T follicular helper cell (primary cell): Measurements from ENCODE around the gene CACNA1I.

Experiments
- DNase-seq: peaks from one replicate; pipeline ENCODE4 v3.0.0-alpha.2; 2020; ENCODE audit warnings: low read depth

The CACNA1I gene

DNA sequence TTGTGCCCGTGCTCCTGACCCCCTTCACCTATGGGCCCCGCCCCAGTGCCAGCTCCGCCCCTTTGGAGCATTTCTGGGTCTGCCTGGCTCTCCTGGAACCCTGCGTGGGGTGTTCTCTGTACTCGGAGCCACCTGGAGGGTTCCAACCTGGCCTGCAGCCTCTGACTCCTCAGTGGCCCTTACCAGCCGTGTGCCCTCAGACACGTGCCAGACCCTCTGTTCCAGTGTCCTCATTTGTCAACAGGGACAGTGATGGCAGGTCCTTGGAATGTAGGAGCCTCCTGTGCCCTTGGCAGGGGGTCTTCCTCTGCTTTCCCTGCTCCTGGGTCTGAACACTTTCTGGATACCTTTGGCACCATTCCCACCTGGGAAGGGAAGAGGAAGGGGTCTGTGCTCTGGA is 96.4 kb downstream of the CACNA1I start:
- no peak for DNase-seq

DNA sequence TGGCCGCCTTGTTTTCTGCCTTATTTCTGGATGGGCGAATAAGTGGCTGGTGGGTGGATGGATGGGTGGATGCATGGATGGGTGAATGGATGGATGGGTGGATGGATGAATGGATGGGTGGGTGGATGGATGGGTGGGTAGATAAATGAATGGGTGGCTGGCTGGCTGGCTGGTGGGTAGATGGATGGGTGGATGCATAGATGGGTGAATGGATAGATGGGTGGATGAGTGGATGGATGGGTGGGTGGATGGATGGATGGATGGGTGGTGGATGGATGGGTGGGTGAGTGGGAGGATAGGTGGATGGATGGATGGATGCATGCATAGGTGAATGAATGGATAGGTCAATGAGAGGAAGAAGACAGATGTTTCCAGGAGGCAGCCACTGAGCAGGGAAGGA is 98.9 kb downstream of the CACNA1I start:
- DNase-seq, result no peak

DNA sequence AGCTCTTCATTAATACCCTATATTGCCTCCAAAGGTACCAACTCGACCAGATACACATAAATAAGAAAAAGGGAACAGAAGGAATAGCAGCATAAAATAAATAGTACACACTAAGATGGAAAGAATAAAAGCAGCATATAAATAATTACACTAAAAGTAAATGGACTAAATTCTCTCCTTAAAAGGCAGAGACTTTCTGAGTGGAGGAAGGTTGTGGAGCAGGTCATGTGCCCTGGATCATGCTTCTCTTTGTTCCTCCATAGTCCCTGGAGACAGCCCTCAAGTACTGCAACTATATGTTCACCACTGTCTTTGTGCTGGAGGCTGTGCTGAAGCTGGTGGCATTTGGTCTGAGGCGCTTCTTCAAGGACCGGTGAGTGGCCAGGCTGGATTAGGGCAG is 101.4 kb downstream of the CACNA1I start:
- DNase-seq, result no peak

DNA sequence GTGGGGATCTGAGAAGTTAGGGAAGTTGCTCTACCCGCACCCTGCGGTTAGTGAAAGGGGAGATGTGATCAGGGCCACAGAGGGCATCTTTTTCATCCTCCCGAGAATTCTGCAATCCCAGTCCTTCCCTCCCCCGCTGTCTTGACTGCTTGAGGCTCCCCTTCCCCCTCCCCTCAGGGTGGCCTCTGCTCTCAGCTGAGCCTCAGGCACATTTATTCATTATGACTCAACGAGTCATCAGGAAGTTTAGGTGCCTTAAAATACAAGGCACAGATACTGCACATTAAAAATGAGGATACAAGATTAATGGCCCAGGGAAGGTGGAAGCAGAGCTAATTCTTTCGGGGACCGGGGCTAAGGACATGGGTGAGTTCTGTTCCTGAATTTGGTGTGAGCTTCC is 104.0 kb downstream of the CACNA1I start:
- DNase-seq, result no peak

DNA sequence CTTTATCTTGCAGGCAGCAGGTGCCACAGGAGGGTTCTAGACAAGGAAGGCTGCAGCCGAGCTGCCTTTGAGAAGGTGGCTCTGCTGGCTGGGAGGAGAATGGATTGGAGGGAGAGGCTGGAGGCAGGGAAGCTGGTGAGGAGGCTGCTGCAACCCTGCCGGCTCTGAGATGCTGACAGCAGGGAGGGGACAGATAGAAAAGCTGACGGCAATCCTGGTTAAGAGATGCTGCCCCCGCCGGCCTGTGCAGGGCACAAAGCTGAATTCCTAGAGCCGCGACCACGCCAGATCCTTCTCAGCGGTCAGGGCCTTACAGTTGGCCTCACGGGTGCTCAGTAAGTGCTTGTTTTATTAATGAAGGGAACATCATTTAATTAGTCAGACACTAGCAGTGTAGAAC is 105.4 kb downstream of the CACNA1I start:
- DNase-seq, result no peak

DNA sequence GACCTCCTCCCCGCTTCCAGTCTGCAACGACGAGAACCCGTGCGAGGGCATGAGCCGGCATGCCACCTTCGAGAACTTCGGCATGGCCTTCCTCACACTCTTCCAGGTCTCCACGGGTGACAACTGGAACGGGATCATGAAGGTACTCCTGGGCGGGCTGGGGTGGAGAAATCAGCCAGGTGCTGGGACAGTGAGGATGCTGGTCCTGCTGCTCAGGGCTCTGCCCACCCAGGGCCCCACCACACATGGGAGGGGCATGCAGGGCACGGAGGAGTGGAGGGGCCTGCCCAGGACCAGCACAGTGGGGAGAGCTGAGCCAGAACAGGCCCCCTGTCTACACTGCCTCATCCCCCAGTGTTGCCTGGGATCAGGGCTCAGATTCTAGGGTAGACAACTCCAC is 107.4 kb downstream of the CACNA1I start:
- DNase-seq, result no peak

DNA sequence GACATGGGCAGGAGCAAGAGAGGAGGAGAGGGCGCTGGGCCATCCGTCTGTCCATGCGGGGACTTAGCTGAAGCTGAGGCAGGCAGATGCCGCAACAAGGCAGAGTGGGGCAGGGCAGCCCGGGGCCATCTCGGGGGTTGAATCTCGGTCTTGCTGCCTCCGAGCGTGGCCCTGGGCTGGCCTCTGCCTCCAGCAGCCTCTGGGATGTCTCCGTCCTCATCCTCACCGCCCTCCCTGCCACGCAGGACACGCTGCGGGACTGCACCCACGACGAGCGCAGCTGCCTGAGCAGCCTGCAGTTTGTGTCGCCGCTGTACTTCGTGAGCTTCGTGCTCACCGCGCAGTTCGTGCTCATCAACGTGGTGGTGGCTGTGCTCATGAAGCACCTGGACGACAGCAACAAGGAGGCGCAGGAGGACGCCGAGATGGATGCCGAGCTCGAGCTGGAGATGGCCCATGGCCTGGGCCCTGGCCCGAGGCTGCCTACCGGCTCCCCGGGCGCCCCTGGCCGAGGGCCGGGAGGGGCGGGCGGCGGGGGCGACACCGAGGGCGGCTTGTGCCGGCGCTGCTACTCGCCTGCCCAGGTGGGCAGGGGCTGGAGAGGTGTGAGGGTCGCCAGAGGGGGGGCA is 108.4 kb downstream of the CACNA1I start:
- no peak for DNase-seq

DNA sequence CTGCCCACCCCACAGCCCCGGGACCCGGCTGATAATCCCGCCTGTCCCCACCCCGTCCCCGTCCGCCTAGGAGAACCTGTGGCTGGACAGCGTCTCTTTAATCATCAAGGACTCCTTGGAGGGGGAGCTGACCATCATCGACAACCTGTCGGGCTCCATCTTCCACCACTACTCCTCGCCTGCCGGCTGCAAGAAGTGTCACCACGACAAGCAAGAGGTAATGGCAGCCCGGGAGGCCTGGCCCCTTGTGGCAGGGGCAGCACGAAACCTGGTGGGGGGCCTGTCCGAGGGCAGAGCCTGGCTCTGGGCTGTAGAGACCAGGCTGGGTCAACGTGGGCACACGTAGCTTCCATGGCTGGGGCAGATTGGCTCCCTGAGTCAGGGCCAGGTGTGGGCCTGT is 109.1 kb downstream of the CACNA1I start:
- no peak for DNase-seq

DNA sequence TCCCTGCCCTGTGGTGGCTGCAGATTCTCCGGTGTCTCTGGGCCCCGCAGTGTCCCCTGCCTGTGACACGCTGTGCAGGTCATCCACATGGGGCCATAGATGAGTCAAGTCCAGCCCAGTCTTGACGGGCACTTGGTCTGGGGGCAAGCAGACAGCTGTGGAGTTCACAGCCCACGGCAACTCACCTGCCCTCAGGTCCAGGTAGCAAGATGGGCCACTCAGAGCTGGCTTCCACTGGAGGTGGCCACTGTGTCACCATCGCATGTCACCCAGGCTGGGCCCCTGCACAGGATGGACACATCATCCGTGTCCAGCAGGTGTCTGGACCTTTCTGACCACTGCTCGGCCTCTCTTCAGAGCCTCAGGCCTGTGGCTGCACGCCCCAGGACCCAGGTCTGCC is 109.9 kb downstream of the CACNA1I start:
- no peak for DNase-seq

DNA sequence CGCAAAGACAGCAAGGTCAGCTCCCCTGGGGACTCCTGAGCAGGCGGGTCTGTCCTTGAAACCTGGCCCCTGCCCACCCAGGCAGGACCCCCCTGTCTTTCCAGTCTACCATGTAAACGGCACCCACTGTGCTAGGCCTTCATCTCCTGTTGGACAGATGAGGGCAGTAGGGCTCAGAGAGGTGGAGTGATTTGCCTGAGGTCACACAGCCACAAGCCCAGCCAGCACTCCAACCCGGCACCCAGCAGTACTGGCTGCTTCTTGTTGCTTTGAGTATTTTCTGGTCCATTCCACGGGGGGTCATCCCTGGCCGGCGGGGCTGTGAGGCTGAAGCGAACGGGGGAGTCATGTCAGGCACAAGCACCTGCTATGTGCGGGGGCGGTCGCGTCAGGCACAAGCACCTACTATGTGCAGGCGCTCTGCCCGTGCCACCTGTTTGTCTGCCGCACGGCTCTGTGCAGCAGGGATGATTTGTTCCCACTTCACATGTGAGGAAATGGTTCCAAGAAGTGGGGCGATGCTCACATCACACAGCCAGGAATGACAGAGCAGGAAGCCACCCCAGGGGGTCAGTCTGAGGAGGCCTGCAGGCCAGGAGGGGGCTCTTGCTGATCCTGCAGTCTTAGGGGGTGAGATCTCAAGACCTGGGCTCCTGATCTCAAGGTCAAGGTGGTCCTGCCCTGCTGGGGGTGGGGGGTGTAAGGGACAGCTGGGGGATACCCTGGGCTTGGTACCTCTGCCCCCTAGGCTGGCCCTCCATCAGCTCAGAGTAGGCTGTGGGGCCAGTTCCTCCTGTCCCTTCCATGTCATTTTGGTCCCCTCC is 110.7 kb downstream of the CACNA1I start:
- no peak for DNase-seq

DNA sequence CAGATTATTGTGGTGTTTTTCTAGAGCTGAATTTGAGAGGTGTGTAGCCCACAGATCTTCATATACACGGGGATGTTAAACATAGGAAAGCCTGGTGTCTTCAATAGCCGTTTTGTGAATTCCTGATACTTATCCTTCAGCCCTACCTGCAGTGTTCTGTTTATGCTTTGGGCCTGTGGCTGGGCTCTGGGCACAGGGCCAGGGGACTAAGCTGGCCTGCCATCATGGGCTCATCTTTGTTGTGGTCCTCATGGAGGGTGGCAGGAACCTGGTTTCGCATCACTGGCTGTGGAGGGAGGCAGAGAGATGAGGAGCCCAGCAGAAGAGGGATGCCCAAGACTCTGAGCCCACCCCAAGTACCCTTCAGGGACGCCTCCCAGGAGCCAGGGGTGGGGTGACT is 112.4 kb downstream of the CACNA1I start:
- DNase-seq, result no peak

DNA sequence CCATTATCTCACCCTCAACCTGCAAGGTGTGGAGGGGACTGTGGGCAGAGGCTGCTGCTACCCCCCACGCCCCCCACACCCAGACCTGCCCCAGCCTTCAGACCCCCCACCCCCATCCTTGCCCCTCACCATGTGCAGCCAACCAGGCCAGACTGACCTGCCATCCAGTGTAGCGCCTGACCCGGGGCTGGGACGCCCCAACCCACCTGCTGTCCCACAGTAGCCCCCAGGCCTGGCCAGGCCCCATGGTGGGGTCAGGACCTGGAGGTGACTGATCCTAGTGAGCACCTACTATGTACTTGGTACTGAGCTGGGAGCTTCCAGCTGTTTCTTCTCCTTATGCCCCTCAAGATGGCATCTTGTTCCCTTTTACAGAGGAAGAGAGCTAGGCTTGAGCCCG is 113.1 kb downstream of the CACNA1I start:
- no peak for DNase-seq

DNA sequence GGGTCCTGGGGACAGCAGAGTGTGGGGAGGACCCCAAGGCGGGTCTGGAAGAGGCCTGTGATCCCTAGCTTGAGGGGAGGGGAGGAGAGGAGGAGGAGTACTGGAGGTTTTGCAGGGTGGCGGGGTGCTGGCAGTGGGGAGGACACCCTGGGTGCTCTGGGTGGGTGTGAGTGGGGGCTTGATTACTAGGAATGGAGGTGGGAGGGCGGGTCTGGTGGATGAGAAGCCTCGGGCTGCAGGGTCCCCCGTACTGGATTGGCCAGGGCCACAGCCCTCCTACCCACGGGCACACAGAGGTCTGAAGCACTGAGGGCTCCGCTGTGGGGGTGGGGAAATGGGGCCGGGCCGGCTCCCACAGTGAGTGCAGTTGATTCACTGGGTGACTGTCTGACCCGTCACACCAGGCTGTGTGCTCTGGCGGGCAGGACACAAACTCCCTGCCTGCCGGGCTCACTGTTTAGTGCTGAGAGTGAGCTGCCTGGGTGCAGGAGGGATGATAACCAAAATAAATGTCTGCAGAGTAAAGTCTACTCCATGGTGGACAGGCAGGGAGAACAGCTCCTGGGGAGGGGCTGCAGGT is 114.2 kb downstream of the CACNA1I start:
- DNase-seq, result no peak

DNA sequence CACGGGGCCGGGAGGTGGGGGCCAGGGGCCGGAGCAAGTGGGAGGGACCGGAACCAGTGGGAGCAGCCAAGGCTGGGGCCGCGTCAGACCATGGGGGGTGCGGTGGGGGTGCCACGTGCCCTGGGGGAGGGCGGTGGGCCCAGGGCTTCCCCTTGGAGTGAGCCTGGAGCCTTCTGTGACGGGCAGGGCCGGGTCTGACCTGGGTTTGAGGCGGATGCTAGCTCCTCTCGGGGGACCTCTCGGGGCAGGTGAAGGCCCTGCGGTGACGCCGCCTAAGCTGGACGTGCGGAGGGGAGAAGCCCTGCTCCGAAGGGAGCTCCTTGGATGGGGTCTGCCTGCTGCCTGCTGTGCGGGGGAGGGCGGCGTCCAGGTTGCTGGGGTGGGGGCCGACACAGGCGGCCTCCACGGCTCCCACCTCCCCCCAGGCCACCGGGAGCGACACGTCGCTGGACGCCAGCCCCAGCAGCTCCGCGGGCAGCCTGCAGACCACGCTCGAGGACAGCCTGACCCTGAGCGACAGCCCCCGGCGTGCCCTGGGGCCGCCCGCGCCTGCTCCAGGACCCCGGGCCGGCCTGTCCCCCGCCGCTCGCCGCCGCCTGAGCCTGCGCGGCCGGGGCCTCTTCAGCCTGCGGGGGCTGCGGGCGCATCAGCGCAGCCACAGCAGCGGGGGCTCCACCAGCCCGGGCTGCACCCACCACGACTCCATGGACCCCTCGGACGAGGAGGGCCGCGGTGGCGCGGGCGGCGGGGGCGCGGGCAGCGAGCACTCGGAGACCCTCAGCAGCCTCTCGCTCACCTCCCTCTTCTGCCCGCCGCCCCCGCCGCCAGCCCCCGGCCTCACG is 115.0 kb downstream of the CACNA1I start:
- no peak for DNase-seq

DNA sequence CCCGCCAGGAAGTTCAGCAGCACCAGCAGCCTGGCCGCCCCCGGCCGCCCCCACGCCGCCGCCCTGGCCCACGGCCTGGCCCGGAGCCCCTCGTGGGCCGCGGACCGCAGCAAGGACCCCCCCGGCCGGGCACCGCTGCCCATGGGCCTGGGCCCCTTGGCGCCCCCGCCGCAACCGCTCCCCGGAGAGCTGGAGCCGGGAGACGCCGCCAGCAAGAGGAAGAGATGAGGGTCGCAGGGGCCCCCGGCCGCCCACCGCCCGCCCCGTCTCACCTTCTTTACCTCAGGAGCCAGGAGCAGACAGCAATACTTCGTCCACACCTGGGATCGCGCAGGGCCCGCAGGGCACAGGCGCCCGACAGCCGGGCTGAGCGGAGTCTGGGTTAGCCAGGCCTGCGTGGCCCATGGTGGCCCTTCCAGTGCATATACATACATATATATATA is 115.6 kb downstream of the CACNA1I start:
- DNase-seq, result no peak

DNA sequence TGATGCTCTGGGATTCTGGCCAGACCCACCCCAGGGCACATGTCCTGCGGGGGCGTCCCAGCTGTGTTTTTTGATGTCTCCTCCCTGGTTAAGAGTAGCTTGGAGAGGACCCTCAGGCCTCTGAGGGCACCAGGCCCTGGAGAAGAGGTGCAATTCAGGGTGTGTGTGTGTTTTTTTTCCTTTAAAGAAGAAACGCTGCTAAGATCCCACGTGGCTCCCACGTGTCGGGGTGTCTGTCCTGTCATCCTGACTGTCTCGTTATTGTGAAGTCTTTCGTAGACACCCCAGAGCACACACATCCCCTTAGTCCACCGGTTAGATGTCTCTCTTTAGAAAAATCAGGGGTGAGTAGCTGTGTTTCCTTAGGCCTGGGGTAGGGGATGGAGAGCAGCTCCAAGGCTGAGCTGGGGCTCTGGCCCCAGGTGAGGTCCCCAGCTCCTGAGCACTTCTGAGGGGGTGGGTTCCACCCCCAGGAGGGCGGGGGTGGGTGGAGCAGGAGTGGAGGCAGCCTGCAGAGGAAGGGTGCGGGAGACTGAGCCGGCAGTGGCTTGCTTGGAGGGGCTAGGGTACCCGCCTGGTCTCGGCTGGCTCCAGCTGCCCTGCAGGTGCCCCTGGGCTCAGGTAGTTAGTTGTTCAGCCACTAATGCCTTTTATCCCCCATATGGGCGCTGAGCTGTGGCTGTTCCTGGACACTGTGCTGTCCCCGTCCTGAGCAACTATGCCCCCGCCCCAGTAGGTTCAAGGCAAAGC is 116.4 kb downstream of the CACNA1I start:
- no peak for DNase-seq

DNA sequence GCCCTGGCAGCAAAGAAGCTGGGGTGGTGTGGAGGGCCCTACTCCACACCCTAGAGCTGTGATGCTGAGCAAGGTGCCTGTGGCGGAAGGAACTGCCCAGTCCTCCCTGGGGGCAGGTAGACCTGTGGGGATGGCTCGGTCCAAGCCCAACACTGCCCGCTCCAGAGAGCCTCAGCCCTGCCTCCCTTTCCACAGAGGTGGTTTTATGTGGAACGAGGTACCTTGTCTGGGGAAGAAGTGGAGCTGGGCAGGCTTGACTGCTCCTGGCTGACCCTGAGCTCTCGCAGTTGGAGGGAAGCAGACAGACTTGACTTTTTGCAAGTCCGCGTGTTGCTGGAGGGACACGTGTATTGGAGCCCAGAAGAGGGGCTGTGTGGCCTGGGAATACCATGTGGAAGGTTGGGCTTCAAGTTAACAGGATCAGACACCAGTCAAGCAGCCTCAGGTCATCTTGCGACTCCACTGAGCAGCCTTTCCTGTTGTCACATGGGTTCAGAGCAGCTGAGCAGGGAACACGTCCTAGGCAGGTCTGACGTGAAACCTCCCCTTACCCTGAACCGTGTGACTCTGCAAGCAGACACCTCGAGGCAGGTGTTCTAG is 117.7 kb downstream of the CACNA1I start:
- no peak for DNase-seq

DNA sequence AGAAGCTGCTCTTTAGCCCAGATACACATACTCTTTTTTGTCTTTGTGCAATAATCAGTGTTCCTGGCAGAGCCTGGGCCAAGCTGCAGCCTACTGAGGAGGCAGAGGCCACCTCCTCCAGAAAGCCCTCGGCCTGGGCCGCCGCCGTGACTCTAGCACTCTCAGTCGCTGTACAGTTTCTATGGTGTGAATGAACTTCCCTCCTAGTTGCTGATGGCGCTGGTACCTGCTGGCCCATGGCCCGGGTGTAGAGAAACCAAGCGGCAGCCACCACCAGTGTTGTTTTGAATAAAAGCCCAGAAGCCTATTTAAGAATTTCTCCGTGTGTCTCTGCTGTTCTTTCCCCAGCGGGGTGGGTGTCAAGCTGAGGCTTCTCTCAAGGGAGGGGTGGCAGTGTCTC is 118.9 kb downstream of the CACNA1I start:
- no peak for DNase-seq

DNA sequence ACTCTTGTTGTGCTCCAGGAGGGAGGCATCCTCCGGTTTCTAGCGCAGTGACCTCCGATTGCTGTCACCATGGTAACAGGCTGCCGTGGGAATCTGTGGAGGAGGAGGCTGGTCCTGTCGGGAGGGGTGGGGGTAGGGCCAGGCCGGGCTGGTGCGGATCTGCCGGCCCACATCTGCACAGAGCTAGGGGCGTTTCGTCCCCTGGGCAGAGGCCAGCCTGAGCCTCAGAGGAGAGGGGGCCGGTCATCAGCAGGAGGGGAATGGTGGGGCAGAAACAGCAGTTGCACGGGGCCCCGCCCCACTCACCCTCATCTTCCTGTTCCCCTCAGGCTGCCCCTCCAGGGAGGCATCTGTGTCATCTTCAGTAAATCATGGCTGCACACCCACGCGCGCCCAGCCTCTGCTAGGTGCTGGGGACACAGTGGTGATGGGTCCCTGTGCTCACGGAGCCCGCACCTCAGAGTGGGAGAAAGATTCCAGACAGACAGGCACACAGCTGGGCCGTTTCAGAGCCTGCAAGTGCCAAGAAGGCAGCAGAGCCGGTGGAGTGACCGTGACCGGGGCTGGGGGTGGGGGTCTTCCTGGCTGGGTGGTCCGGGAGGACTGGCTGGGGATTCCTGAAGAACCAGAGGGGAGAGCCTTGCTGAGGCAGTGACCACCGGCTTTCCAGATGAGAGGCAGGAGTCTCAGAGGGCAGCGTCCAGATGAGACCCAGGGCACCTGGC is 120.5 kb downstream of the CACNA1I start:
- DNase-seq, result no peak

DNA sequence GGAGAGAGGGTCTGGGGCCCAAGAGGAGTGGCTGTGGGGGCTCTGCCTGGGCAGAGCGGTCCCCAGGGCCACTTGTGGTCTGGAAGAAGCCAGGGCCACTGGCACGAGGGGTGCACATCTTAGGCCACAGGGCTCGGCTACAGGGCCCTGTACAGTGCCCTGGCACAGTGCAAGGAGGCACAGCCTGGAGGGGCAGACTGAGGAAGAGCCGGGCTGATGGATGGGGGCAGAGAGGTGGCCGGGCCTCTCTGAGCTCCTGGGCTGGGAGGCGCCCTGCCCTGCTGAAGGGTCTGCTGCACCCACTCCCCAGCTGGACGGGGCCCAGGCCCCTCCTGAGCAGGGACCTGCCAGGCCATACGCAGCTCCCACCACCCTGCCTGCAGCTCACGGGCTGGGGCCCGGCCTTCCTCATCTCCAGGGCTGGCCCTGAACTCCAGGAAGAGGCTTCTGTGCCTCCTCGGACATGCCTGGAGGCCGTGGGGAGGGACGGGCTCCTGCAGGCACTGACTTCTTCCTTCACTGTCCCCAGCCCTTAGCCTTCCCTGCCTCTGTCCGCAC is 123.5 kb downstream of the CACNA1I start:
- DNase-seq, result no peak
